Fibroblast of villous mesenchyme (primary cell): Measurements from ENCODE around the gene EOMES. TPM values are rescaled to one million over a fixed set of nuclear protein-coding genes. Genes with fewer than 3 reads are reported as not detected.
A peak's percentile ranks its signal among the peaks of the same experiment; 100 is the strongest.

Experiments used
- DNase-seq: peaks from one replicate; pipeline ENCODE4 v3.0.0-alpha.2; 2010; ENCODE audit warnings: low read depth
- H3K4me3 ChIP-seq: 2 replicates; pipeline ENCODE4 v1.5.1; 2011; ENCODE audit warnings: low read depth, mild to moderate bottlenecking, low read length
- total RNA-seq: library from RNA; depleted of rRNA; stranded (reverse); fragments of >200 nt; gene quantifications from 2 replicates; pipeline ENCODE4 v1.2.3, GENCODE V29; 2012
- TF ChIP-seq, protein P1 (sequence below): IDR thresholded peaks from 2 replicates; pipeline ENCODE4 v1.5.1; 2012; ENCODE audit warnings: low read depth, mild to moderate bottlenecking, low read length; ENCODE audit not compliant: insufficient read depth

Gene EOMES
- total RNA-seq, 1 donor: not detected

DNA sequence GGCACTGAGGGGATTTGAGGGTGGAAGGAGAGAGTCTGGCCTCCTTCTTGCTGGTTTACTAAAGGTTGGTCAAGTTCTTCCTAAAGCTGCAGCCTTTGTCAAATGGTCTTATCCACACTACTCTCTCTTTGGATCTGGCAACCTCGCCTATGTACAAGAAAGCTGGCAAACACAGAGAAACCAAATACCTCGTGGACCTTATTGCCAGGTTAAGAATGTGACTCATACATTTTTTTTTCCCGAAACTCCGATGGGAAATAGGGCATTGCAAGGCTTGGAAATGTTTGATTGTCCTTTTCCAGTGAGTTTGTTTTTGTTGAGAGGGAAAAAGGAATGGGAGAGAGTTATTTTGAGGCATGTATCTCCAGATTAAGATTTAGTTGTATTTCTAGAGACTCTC lies 13.9 kb downstream of the EOMES start:
- TF ChIP-seq, protein P1, sequence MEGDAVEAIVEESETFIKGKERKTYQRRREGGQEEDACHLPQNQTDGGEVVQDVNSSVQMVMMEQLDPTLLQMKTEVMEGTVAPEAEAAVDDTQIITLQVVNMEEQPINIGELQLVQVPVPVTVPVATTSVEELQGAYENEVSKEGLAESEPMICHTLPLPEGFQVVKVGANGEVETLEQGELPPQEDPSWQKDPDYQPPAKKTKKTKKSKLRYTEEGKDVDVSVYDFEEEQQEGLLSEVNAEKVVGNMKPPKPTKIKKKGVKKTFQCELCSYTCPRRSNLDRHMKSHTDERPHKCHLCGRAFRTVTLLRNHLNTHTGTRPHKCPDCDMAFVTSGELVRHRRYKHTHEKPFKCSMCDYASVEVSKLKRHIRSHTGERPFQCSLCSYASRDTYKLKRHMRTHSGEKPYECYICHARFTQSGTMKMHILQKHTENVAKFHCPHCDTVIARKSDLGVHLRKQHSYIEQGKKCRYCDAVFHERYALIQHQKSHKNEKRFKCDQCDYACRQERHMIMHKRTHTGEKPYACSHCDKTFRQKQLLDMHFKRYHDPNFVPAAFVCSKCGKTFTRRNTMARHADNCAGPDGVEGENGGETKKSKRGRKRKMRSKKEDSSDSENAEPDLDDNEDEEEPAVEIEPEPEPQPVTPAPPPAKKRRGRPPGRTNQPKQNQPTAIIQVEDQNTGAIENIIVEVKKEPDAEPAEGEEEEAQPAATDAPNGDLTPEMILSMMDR: no peak
- no peak for DNase-seq

DNA sequence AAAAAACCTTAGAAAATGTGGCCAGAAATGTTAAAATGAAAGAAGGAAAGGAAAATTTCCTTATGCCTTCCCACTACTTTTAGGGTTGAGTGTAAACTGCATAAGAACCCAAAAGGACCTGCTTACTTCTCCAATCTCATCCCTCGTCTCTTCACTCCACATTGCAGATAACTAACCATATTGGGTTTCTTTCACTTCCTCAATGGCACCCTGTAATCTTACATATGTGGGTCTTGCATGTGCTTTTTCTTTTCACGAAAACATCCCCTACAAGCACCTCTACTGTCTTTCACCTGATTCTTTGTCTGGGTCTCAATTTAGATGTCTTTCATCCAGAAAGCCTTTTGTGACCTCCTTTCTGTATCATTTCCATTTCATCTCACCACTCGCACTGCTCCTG lies 23.1 kb downstream of the EOMES start:
- H3K4me3 ChIP-seq: no peak overlapping the region
- TF ChIP-seq, protein P1: no peak
- no peak for DNase-seq

More for the DNA sequence above, 13.9 kb downstream of the EOMES start:
- H3K4me3 ChIP-seq: no peak overlapping the region

DNA sequence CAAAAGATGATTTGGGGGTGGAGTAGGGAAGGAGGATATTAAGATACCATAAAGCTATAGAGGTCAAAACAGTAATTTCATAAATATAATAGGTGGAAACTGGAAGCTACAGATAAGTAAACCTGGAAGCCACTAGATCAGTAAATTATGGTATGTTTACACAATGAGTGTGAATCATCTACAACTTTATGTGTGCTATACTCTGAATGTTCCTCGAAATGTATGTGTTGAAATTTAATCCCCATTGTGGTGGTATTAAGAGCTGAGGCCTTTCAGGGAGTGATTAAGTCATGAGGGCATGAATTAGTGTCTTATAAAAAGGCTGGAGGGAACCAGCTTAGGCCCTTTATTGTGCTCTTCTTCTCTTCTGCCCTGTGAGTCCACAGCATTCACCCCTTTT lies 25.2 kb downstream of the EOMES start:
- no peak overlapping the region for H3K4me3 ChIP-seq
- TF ChIP-seq, protein P1: no peak
- no peak for DNase-seq

DNA sequence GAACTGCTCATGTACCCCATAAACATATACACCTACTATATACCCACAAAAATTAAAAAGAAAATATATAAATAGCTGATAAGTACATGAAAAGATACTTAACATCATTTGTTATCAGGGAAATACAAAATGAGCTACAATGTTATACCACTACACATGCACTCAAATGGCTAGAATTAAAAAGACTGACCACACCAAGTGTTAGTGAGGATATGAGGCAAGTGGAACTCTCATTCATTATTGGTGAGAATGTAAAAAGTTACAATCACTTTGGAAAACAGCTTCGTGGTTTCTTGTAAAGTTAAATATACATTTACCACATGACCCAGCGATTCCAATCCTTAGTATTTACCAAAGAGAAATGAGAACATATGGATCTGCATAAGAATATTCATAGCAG lies 26.5 kb downstream of the EOMES start:
- H3K4me3 ChIP-seq: no peak overlapping the region
- TF ChIP-seq, protein P1: no peak
- no peak for DNase-seq

DNA sequence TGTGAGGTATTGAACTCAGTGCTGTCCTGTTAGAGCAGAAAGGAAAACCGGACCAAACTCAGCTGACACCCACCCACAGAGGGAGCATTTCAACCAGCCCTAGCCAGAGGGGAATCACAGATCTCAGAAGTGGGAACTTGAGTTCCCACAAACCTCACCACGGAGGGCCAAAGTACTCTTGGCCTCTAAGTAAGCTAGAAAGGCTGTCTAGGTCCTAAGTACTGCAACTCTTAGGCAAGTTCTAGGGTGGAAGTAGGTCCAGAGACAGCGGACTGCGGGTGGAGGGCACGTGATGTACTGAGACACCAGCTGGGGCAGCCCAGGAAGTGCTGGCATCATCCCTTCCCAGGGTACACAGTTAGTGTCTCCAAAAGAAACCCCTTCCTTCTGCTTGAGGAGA lies 34.1 kb downstream of the EOMES start:
- TF ChIP-seq, protein P1: no peak
- no peak for DNase-seq
- H3K4me3 ChIP-seq: no peak overlapping the region

DNA sequence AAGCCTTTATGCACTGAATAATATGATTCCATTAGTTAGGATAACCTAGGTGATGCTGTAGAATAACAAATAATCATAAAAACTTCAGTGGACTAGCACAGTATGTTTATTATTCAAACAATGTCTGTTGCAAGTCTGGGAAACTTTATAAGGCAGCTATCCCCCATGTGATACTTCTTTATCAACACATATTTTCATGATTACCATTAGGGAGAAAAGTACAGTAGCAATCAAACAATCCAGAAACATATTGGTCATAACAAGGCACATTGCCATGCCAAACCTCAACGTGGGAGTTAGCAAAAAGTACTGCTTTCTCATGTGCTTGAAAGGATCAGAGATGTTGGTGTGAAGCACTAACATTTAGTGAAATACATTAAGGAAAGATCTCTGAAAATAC lies 35.5 kb downstream of the EOMES start:
- peak; percentile 66 for DNase-seq
- no peak overlapping the region for H3K4me3 ChIP-seq
- TF ChIP-seq, protein P1: no peak

DNA sequence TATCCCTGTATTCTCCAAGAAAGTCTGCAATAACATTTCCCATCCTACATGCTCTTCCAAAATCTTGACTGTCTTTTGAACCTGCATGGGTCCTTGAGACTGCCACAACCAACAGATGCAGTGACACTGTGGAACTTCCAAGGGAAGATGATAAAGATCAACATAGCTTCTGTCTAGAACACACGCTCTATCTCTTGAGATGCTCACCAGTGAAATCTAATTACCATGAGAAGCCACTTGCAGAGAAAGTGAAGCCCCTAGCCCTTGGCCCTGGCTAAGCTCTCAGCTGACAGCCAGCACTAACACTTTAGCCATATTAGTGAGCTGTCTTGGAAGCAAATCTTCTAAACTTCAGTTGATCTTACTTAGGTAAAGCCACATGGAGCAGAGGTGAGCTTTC lies 36.6 kb downstream of the EOMES start:
- TF ChIP-seq, protein P1: no peak
- no peak for DNase-seq
- H3K4me3 ChIP-seq: no peak overlapping the region
